HepG2 (cell line): ENCODE data around the gene TOB1. TPM values are rescaled to one million over a fixed set of nuclear protein-coding genes. Genes with fewer than 3 reads are reported as not detected.
A peak's percentile ranks its signal among the peaks of the same experiment; 100 is the strongest.

Source experiments
- AHDC1 ChIP-seq: sonication (generic); formaldehyde crosslinking; IDR thresholded peaks from 2 replicates; pipeline ENCODE4 v1.5.1; 2020; ENCODE audit warnings: mild to moderate bottlenecking, missing genetic modification reagents, borderline replicate concordance
- KDM6A ChIP-seq: IDR thresholded peaks from 2 replicates; pipeline ENCODE4 v1.6.1; 2016; ENCODE audit warnings: low read depth
- KLF9 ChIP-seq: IDR thresholded peaks from 2 replicates; pipeline ENCODE4 v1.6.1; 2016; ENCODE audit warnings: low read depth
- LRRFIP1 ChIP-seq: sonication (generic); formaldehyde crosslinking; conservative IDR thresholded peaks from 2 replicates; pipeline ENCODE4 v1.4.0; 2020; ENCODE audit warnings: missing genetic modification reagents
- NR2C2 ChIP-seq: sonication (generic); formaldehyde crosslinking; IDR thresholded peaks from 2 replicates; pipeline ENCODE4 v1.4.0; 2020; ENCODE audit warnings: missing genetic modification reagents, mild to moderate bottlenecking, moderate library complexity, borderline replicate concordance
- RARA ChIP-seq: IDR thresholded peaks from 2 replicates; pipeline ENCODE4 v1.6.1; 2016; ENCODE audit warnings: missing genetic modification reagents, missing compliant biosample characterization
- RORA ChIP-seq: sonication (generic); formaldehyde crosslinking; IDR thresholded peaks from 2 replicates; pipeline ENCODE4 v1.5.0; 2020; ENCODE audit warnings: mild to moderate bottlenecking, missing genetic modification reagents, moderate library complexity
- RXRA ChIP-seq: sonication (generic); formaldehyde crosslinking; IDR thresholded peaks from 2 replicates; pipeline ENCODE4 v1.5.1; 2020; ENCODE audit warnings: missing genetic modification reagents
- ZNF10 ChIP-seq: sonication (generic); formaldehyde crosslinking; IDR thresholded peaks from 2 replicates; pipeline ENCODE4 v1.4.0; 2020; ENCODE audit warnings: mild to moderate bottlenecking, low read depth, missing genetic modification reagents, borderline replicate concordance
- ZNF234 ChIP-seq: sonication (generic); formaldehyde crosslinking; conservative IDR thresholded peaks from 2 replicates; pipeline ENCODE4 v1.5.1; 2020; ENCODE audit warnings: mild to moderate bottlenecking, missing genetic modification reagents
- ZNF343 ChIP-seq: sonication (generic); formaldehyde crosslinking; IDR thresholded peaks from 2 replicates; pipeline ENCODE4 v1.4.0; 2020; ENCODE audit warnings: mild to moderate bottlenecking, missing genetic modification reagents
- ZNF432 ChIP-seq: sonication (generic); formaldehyde crosslinking; IDR thresholded peaks from 2 replicates; pipeline ENCODE4 v1.5.0; 2020; ENCODE audit warnings: missing genetic modification reagents, mild to moderate bottlenecking, borderline replicate concordance
- ZNF646 ChIP-seq: sonication (generic); formaldehyde crosslinking; IDR thresholded peaks from 2 replicates; pipeline ENCODE4 v1.9.0; 2021; ENCODE audit warnings: mild to moderate bottlenecking, missing genetic modification reagents
- ZNF850 ChIP-seq: sonication (generic); formaldehyde crosslinking; conservative IDR thresholded peaks from 2 replicates; pipeline ENCODE4 v1.9.0; 2021; ENCODE audit warnings: mild to moderate bottlenecking, missing genetic modification reagents
- ZSCAN29 ChIP-seq: sonication (generic); formaldehyde crosslinking; conservative IDR thresholded peaks from 2 replicates; pipeline ENCODE4 v1.4.0; 2020; ENCODE audit warnings: mild to moderate bottlenecking, missing genetic modification reagents
- polyA plus RNA-seq, 8 experiments: library from polyadenylated mRNA; depleted of rRNA in 3 of 8; stranded (reverse) in 7 of 8; unstranded in 1 of 8; fragments of >200 nt; fragmentation: Illumina TruSeq in 4 of 8; extraction: Trizol in 4 of 8; gene quantifications; 2 replicates each; pipeline versions ENCODE4 v1.2.1 to v1.2.3, GENCODE V29; 2011 to 2016; ENCODE audit warnings: low read depth in 4 of 8, missing spikeins in 1 of 8, mixed read lengths in 1 of 8; ENCODE audit not compliant: insufficient read depth in 1 of 8
- total RNA-seq, 5 experiments: library from RNA; depleted of rRNA; stranded (reverse); fragments of >200 nt; fragmentation: Illumina TruSeq; extraction: Trizol; gene quantifications; 2 replicates each; pipeline ENCODE4 v1.2.3, GENCODE V29; 2016; ENCODE audit warnings: low read depth in 1 of 5

TOB1 gene
- total and polyA plus RNA-seq, 2 of the 13 experiments (the other 11 are each of a cell fraction or from before 2014, with no cell fraction given) = 21.9 to 57.7 TPM

DNA sequence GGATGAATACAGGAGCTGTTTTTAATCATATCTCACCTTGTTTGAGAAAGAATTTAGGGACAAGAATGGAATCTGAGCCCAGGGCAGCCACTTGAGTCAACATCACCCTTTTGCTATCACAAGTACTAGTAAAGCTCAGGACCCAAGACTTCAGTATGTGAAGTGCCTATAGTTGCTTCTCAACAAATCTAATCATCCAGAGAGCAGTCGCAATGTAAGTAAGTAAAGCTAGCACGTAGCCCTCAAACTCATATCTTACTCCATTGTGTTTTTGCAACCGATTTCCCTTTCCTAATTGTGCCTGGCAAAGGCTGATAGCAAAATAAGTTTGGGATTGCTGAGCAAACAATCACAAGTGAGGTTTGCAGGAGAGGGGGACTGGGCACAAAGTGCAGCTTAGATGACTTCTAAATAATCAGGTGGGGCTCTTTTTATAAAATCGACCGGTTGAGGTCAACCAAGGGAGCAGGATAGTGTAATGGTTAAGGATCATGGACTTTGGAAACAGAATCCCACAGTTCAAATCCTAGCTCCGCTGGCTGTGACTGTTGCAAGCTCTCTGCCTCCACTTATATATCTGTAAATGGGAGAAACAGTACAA is 13.0 kb downstream of the TOB1 start (continued):
- TF ChIP-seq AHDC1 (CRISPR knock-in tag) = peak; percentile 77; the same call in 1 of the 2 replicates
- TF ChIP-seq ZNF432 (CRISPR knock-in tag) = no peak
- TF ChIP-seq RXRA = peak; percentile 50; the same call in 1 of the 2 replicates
- TF ChIP-seq ZNF646 (CRISPR knock-in tag) = no peak
- no peak for TF ChIP-seq ZNF234 (CRISPR knock-in tag)
- TF ChIP-seq RORA (CRISPR knock-in tag) = no peak
- peak; percentile 17; the same call in 1 of the 2 replicates for TF ChIP-seq KDM6A (CRISPR knock-in tag)
- no peak; the same call in 1 of the 2 replicates for TF ChIP-seq LRRFIP1
- no peak for TF ChIP-seq ZNF10 (CRISPR knock-in tag)
- TF ChIP-seq KLF9 (CRISPR knock-in tag) = no peak
- TF ChIP-seq RARA = peak; percentile 84
- TF ChIP-seq ZNF343 (CRISPR knock-in tag) = no peak
- peak; percentile 31; the same call in 1 of the 2 replicates for TF ChIP-seq ZSCAN29 (CRISPR knock-in tag)
- TF ChIP-seq NR2C2 (CRISPR knock-in tag) = peak; percentile 59
- no peak for TF ChIP-seq ZNF850 (CRISPR knock-in tag)
